ENCODE data around the gene MPC2.

MPC2 gene

DNA sequence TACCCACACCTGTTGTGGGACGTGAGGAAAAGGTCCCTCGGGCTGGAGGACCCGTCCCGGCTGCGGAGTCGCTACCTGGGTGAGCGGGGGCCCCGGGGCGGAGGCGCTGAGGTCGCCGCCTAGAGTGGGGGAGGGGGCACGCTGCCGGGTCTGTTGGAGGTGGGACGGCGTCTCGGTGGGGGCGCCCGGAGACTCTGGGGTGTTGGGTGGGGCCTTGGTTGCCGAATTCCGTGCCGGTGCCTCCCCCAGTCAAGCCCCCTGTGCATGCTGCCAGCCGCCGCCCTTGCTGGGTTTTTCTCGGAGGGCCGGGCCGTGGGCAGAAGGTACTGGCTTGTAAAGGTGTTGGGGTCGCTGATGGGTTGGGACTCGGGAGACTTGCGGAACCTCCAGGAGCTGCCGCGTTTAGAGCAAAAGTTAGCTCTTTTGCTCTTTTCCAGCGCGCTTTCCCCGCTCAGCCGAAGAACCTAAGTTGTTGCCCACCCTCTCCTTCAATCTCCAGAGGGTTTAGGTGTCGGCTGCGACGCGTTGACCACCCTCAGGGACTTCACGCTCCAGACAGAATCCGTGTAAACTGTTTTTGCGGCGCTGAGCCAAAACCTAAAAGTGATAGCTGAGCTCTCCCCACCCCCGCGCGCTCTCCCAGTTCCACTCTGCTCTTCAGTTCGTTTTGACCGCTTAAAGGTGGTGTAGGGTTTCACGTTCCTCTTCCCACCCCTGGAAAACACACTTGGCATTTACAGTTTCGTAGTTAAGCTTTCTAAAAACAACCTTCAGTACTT is at the start of gene MPC2:
MPC2 (minus strand) TSS at position 143 of the 779 bp plus-strand sequence. CDS start 1,231 bp downstream, outside the sequence.
- DNase-seq = peak; percentile 63

DNA sequence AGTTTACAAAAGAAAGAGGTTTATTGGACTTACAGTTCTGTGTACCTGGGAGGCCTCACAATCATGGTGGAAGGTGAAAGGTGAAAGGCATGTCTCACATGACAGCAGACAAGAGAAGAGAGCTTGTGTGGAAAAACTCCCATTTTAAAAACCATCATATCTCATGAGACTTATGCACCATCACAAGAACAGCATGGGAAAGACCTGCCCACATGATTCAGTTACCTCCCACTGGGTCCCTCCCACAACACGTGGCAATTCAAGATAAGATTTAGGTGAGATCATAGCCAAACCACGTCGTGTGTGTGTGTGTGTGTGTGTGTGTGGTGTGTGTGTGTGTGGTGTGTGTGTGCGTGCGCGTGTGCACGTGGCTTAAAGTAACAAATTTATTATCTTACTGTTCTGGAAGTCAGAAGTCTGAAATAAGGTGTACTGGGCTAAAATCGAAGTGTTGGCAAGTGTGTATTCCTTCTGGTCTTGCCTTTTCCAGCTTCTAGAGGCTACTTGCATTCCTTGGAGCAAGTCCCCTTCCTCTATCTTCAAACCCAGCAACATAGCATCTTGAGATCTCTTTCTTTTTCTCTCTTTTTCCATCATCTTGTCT is 48.1 kb upstream of the MPC2 start:
- DNase-seq = no peak

DNA sequence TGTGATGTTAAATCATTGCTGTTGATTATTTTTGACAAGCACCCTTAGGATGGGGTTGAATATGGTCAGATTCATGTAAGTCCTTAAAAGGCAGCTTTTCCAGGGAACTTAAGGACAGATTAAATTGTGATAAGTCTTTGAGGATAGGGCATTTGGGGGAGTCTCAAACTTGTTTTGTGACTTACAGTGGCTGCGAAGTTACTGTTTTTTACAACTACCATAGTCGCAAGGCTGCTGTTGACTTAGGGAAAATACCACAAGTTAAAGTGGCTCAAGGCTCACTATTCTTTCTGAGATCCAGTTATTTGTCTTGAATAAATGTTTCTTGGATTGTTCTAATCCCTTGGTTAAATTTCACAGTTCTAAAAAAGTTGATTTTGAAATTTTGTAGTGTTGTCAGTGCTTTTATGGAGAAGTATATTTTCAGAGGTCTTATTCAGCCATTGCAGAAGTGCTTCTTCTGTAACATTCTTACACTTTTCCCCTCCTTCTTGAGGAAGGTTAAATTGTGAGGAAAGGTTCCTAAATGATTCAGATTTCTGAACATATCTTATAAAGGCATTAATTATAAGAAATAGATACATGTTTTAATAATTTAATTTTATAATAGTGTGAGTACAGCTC is 47.0 kb upstream of the MPC2 start:
- DNase-seq = no peak

DNA sequence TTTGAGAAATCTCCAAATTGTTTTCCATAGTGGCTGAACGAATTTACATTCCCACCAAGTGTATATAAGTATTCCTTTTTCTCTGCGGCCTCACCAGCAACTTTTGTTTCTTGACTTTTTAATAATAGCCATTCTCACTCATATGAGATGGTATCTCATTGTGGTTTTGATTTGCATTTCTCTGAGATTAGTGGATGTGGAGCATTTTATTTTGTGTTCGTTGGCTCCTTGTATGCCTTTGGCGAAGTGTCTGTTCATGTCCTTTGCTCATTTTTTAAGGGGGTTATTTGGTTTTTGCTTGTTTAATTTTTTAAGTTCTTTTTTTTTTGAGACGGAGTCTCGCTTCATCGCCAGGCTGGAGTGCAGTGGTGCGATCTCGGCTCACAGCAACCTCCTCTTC is 45.1 kb upstream of the MPC2 start:
- no peak for DNase-seq

DNA sequence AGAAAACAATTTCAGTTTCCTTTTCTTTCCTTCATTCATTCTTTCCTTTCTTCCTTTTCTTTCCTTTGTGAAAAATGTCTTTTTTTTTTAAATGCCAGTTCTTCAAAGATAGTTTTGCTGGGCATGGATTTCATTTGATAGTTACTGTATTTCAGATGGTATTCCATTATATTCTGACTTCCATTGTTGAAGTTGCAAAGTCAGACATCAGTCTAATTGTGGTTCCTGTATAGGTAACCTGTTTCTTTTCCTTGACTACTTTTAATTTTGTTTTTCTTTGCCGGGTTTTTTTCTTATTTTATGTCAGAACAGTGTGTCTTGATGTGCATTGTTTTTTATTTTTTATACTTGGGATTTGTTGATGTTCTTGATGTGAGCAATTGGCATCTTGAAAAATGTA is 40.4 kb upstream of the MPC2 start:
- DNase-seq = no peak

DNA sequence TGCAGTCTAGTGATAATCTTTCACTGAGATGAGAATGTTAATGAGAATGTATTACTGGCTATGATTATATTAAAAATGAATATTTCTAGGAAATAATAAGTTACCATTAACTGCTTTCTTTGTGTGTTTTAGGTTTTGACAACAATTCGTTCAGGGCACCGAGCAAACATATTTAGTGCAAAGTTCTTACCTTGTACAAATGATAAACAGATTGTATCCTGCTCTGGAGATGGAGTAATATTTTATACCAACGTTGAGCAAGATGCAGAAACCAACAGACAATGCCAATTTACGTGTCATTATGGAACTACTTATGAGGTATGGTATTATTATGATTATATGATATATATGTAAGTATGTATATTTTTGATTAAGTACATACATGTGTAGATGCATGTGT is 37.8 kb upstream of the MPC2 start:
- no peak for DNase-seq

DNA sequence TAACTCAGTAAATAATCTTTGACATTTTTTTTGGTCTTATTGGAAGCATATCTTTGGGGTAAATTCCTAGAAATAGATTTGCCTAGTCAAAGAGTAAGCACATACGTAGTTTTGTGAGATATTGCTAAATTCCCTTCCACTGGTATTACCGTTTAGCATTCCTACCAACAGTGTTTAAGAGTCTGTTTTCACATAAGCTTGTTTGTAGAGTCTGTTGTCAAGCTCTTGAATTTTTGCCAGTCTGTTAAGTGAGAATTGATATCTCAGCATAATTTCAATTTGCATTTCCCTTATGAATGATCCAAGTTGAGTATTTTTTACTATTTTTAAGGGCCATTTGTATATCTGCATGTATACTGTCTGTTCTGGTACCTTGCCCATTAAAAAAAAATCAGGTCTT is 37.0 kb upstream of the MPC2 start:
- no peak for DNase-seq

DNA sequence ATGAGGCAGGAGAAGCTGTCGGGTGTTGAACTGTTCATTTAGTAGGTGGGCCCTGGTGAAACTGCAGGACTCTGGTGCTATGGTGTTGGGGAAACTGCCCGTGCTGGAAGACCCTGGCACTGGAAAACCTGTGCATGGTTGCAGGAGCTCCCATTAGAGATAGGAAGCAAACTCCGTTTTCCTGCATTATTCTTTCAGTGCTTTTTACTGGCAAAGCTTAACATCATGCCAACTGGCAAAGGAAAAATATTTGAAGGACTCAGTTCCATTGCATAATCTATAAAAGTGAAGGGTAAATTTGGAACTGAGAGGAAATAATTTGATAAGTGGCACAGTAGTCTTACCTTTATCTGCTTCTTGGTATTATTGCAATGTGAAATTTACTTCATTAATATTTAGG is 31.7 kb upstream of the MPC2 start:
- DNase-seq = no peak

DNA sequence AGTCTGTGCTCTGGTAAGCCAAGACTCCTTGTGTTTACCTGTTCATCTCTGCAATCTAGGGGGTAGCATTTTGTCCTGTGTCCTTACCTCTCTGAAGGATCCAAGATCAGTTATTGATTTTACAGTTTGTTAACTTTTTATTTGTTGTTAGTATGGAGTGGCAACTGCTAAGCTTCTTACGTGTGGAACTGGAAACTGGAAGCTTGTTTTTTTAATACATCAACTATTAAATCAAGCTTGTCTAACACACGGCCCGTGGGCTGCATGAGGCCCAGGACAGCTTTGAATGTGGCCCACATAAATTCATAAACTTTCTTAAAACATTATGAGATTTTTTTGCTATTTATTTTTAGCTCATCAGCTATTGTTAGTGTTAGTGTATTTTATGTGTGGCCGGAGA is 29.2 kb upstream of the MPC2 start:
- DNase-seq = no peak

DNA sequence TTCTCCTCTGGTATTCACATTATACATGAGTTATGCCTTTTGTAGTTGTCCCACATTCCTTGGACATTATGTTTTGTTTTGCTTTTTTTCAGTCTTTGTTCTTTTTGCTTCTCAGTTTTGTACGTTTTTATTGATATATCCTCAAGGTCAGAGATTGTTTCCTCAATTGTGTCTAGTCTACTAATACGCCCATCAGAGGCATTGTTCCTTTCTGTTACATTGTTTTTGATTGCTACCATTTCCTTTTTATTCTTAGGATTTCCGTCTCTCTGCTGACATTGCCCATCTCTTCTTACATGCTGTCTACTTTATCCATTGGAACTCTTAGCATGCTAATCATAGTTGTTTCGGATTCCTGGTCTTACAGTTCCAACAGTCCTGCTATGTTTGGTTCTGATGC is 27.8 kb upstream of the MPC2 start:
- DNase-seq = no peak

DNA sequence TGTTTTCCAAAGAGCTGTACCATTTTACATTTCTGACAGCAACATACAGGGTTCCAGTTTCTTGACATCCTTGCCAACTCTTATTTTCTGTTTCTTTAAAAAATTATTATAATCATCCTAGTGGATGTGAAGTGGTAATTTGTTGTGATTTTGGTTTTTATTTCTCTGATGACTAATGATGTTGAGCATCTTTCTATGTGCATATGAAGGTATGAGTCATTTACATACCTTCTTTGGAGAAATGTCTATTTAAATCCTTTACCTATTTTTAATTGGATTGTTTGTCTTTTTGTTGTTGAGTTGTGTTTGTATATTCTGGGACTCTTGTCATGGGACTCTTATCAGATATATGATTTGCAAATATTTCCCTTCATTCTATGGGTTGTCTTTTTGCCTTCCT is 20.8 kb upstream of the MPC2 start:
- no peak for DNase-seq

DNA sequence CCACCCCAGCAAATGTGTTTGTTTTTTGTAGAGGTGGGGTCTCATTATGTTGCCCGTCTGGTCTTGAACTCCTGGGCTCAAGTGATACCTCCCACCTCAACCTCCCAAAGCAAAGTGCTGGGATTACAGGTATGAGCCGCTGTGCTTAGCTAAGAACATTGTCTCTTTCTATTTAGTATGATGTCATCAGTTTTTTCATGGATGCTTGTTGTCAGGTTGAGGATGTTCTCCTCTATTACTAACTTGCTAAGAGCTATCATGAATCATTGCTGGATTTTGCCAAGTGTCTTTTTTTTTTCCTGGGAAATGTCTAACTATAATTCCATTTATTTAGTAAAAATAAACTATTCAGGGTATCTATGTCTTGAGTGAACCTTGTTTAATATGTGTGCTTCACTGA is 19.0 kb upstream of the MPC2 start:
- DNase-seq = no peak

DNA sequence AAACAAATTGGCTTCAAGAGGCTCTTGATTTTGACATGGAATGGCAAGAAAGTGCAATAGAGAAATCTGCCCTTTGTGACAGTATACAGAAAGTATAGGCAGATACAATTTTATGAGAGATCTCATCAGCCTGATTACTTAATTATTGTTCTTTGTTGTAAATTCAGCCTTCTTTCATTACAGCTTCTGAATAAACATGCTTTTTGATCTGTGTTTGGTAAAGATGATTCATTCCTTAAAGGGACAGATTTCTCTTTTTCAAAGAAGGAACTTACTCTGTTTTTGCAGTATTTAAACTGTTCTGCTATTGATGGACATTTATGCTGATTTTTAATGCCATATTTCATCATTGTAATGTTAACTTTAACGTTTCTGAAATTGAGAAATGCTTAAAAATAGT is 13.7 kb upstream of the MPC2 start:
- no peak for DNase-seq

DNA sequence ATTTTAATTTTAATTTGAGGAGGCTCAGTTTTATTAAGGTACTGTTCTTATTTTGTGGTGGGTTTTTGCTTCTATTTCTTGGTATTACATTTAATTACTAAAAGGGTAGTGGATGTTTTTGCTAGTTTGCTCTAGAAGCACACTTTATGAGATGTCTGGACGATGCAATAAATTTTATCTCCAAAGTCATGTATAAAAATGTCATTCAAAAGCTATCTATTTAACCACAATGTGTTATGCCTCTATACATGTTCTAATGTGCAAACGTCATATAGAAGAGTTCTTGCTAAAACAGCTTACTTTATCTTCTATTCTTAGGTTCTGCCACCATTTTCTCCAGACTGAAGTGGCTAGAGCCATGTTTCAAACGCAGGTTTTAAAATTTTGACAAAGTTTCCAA is 12.9 kb upstream of the MPC2 start:
- DNase-seq = no peak

DNA sequence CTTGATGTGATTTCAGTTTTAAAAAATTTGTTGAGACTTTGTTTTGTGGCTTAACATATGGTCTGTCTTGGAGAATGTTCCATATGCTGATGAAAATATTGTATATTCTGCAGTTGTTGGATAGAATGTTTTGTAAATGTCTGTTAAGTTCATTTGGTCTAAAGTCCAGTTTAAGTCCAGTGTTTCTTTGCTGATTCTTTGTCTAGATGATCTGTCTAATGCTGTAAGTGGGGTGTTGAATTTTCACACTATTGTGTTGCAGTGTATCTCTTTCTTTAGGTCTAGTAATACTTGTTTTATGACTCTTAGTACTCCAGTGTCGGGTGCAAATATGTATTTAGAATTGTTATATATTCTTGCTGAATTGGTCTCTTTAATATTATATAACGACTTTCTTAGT is 10.9 kb upstream of the MPC2 start:
- no peak for DNase-seq

DNA sequence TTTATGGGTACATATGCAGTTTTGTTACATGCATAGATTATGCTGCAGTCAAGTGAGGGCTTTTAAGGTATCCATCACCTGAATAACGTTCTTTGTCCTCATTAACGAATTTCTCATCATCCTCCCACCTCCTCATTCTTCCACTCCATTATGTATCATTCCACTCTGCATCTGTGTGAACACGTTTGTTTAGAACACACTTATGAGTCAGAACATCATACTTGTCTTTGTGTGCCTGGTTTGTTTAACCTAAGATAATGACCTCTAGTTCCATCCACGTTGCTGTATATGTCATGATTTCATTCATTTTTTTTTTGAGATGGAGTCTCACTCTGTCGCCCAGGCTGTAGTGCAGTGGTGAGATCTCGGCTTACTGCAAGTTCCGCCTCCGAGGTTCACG is 6.7 kb upstream of the MPC2 start:
- no peak for DNase-seq

DNA sequence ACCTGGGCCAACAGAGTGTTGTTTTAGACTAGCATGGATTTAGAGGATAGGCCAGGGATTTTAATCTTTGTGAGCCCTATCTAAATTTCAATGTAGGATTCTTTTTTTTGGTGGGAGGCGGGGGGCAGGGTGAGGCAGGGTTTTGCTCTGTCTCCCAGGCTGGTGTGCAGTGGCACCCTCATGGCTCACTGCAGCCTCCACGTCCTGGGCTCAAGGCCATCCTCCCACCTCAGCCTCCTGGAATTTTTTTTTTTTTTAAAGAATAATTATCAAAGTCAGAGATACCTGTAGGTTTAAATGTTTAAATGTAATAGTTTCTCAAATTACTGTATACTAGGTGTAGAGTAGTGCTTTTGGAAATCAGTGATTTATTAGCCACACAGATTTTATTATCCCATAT is 3.4 kb upstream of the MPC2 start:
- no peak for DNase-seq

DNA sequence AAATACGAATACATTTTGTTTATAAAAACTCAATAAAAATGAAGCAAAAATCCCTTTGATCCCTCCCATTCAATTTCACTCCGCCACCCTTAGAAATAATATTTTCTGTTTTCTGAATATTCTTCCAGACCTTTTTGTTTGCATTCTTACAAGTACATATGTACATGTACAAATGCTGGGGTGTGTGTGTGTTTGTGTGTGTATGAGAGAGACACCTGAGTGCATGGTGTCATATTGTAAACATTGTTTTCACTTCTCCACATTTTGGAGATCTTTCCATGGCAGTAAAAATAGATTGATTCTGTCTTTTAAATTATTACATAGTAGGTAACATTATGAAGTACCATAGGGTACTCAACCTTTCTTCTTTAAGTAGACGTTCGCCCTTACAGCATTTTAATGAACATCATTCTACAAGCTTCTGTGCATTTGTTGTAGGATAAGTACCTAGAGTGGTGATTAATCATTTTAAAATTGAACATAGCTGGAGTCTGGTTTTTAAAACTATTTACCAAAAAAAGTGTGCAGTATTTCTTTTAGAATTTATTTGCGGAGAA is 1.3 kb upstream of the MPC2 start:
- no peak for DNase-seq

DNA sequence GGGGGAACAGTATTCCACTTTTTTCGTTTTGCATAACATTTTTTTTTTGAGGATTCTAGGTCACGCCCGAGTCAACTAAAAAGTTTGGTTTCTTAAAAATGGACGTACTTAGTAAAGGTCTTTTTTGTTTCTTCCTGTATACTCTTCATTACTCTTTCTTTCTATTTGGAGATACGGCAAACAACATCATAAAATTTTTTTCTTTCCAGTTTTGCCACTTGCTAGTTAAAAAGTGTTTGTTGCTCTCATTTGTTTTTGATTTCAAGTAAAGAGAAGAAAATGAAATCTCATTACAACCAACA is 788 bp upstream of the MPC2 start:
- no peak for DNase-seq

DNA sequence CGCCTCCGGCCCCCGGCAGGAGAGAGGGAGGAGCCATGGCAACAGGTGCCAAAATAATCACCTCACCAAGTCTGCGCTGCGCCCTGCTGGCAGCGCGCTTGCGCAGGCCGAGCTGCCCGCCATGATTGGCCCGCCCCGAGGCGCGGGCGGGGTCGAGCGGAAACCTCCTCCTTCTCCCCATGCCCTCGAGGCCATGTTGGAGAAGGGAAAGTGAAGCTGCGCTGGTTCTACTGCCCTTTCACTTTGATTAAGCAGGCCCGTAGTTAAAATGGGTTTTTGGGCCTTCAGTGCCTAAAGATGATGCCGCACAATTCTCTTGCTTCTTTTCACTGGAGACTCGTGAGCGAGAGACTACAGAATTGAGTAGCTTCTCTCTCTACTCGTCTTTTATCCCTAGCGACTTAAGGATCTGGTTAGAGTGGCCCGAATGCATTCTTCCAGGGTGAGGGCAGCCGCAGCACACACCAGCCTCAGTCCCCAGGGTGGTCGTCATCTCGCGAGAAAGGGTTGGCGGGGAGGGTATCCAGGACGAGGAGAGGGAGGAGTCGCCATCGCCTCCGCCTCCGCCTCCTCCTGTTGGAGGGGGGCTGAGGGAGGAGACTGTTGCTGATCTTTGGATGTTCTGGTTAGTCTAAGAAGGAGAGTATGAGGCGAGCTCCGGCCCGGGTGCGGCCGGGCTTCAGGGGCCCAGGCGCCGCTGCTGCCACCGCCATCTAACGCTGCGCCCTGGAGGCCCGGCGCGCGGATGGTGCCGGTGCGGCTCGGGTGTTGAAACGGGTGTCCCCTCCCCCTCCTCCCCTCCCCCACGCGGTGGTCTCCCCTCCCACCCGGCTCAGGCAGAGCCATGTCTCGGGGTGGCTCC is 573 bp downstream of the MPC2 start, which contains the start of gene DCAF6:
DCAF6 (plus strand) TSS at position 616 of the 862 bp plus-strand sequence; CDS start at position 845, 229 bp downstream.
- DNase-seq = peak; percentile 95

DNA sequence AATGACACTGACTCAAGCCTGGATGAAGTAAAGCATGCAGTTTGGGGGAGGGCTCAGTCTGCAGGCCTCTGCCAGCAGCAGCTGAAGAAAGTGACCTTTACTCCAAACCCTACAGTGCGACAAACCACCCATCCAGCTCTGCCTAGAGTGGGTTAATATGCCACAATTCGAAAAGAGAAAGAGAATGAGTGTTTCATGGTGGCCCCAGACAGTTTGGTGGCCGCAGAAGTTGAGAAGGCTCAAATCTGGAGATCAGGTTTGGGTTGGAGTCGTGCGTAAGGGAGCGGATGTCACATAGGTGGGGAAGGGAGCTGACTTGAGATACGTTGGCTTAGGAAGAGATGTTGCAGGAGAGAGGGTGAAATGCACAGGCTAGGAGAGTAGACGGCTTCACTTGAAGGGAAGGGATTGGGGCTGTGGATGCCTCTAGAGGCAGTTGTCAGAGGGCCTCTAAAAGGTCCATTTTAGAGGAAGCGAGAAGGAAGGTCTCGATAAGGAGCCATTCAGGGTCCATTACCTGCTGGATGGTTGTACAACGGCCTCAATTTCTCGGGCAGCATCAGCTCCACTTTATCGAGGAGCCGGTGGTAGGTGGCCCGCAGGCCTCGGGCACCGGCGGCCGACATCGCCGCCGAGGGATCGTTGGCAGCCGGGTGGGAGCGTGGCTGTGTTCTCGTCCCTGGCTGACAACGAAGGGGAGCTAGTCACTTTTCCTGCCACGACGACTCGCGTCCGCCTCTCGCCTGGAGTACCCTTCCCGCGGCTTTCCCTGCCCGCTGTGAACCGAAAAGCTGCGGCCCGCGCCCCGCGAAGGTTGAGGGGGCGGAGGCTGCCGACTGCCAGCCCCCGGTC is 1.4 kb downstream of the MPC2 start:
- no peak for DNase-seq
